Measurements from ENCODE around the gene IQCB1.

Gene IQCB1

GRCh38 chr3:121739902-121740301, 95.0 kb downstream of the IQCB1 start:
- no peak for DNase-seq

- no peak for DNase-seq
Measured at GRCh38 chr3:121737644-121738043, 97.2 kb downstream of the IQCB1 start.

- no peak for DNase-seq
Measured at GRCh38 chr3:121736112-121736511, 98.7 kb downstream of the IQCB1 start.

- no peak for DNase-seq
Measured at GRCh38 chr3:121735047-121735696, 99.7 kb downstream of the IQCB1 start.

- no peak for DNase-seq
Measured at GRCh38 chr3:121730940-121731687, 103.7 kb downstream of the IQCB1 start.

- no peak for DNase-seq
Measured at GRCh38 chr3:121724130-121724529, 110.7 kb downstream of the IQCB1 start.

GRCh38 chr3:121723485-121723884, 111.4 kb downstream of the IQCB1 start:
- DNase-seq = no peak

GRCh38 chr3:121722411-121722810, 112.4 kb downstream of the IQCB1 start:
- DNase-seq = no peak

- no peak for DNase-seq
Measured at GRCh38 chr3:121720163-121720562, 114.7 kb downstream of the IQCB1 start.

All from CD4-positive, alpha-beta T cell treated with Interferon gamma for 1 hour (primary cell).